Measurements from ENCODE around the gene DMD. TPM values are rescaled to one million over a fixed set of nuclear protein-coding genes. Genes with fewer than 3 reads are reported as not detected.
"Not testable (repeated sequence)": the region's sequence is repeated elsewhere in the genome, so short reads cannot be mapped to it uniquely, and the experiment has no call there.

DMD gene
- total RNA-seq, 2 donors from 2014 or later, result 0.32 to 1.8 TPM

- no peak for ATAC-seq
- Mint-ChIP-seq H3K27ac (no peak overlapping the region), H3K27me3 (no peaks in the 10 kb centered on the region), H3K4me3 (no peak overlapping the region), H3K36me3 (ENCODE audit: low read depth) (no peaks in the 10 kb centered on the region), H3K4me1 (no peaks in the 10 kb centered on the region)
- H3K9me3 ChIP-seq (ENCODE audit: control insufficient read depth, low read length, poor library complexity, severe bottlenecking), result no peaks in the 10 kb centered on the region
- DNase-seq, result no peak
Measured at GRCh38 chrX:33188286-33188685, 23.1 kb downstream of the DMD start.

DNA sequence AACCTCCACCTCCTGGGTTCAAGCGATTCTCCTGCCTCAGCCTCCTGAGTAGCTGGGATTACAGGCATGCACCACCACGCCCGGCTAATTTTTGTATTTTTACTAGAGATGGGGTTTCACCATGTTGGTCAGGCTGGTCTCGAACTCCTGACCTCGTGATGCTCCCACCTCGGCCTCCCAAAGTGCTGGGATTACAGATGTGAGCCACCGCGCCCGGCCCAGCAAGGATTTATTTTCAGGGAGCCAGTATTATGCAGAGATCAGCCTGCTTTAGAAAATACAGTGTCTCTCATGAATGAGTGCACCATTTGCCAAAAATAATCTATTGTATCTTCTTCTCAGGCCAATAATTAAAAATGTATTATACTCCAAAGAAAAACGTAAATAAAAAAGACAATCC is 26.5 kb downstream of the DMD start:
- H3K27me3 Mint-ChIP-seq; DNase-seq; ATAC-seq; H3K4me3 Mint-ChIP-seq; H3K36me3 Mint-ChIP-seq (ENCODE audit: low read depth); H3K4me1 Mint-ChIP-seq; H3K27ac Mint-ChIP-seq; H3K9me3 ChIP-seq (ENCODE audit: control insufficient read depth, low read length, poor library complexity, severe bottlenecking): not testable (repeated sequence)

DNA sequence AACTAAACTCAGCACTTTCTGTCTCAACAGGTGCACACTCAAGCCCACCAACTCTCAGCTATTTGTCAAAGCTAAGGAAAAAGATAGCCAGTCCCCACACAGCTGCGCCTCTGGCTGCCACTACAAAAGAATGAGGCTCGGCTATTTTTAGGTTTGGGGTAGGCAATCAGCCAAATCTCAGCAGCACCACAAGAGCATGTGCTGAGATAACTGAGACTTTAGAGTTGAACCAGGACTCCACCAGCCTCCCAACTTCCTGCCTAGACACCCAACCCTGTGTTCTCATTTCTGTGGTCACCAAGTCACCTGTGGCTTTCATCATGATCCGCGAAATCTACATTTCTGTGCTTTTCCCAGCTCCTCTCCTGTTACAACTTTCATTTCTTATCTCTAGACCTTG is 28.0 kb downstream of the DMD start:
- DNase-seq, result no peak
- Mint-ChIP-seq H3K4me3 (no peak overlapping the region), H3K4me1 (no peaks in the 10 kb centered on the region), H3K27me3 (no peaks in the 10 kb centered on the region), H3K27ac (no peak overlapping the region), H3K36me3 (ENCODE audit: low read depth) (no peaks in the 10 kb centered on the region)
- H3K9me3 ChIP-seq (ENCODE audit: control insufficient read depth, low read length, poor library complexity, severe bottlenecking), result no peaks in the 10 kb centered on the region
- ATAC-seq, result no peak

DNA sequence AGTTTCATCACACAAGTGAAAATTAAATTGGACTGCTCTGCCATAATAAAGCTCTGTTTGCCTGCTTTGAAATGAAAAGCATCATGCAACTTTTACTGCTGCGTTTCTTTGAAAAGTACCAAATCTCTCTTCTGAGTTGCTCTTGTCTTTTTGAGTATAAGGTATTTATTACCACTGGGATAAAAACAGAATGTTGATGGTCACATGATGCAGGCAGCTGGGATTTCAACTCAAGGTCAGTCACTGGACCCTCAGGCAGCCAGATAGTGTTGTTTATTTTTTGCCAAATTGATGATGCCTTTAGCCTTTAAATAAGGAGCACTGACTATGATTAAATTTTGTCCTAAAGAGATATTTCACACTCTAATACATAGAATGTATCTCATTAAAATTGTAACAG is 32.7 kb downstream of the DMD start:
- Mint-ChIP-seq H3K4me1 (no peaks in the 10 kb centered on the region), H3K4me3 (no peak overlapping the region), H3K27ac (no peak overlapping the region), H3K36me3 (ENCODE audit: low read depth) (no peaks in the 10 kb centered on the region), H3K27me3 (no peaks in the 10 kb centered on the region)
- no peak for DNase-seq
- no peak for ATAC-seq
- no peaks in the 10 kb centered on the region for H3K9me3 ChIP-seq (ENCODE audit: control insufficient read depth, low read length, poor library complexity, severe bottlenecking)

- Mint-ChIP-seq H3K36me3 (ENCODE audit: low read depth) (no peaks in the 10 kb centered on the region), H3K4me3 (no peak overlapping the region), H3K27me3 (no peaks in the 10 kb centered on the region)
Measured at GRCh38 chrX:33178218-33178617, 33.1 kb downstream of the DMD start.

DNA sequence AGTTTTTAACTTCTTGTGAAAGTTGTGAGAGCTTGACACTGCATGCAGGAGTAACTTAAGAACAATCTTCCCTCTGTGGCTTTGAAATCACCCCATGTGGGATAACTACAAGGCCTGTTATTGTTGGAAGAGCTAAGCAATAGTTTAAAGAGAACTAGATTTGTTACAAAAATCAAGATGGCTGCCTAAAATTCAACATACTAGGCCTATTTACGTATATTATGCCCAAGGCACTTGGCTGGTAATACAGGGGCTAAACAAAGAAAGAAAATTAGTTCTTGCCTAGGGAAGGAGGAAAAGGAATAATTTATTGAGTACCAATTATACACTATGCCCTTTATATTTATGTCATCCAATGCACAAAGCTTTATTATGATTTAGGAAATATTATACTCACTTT is 36.1 kb downstream of the DMD start:
- no peaks in the 10 kb centered on the region for H3K27me3 Mint-ChIP-seq
- H3K36me3 Mint-ChIP-seq (ENCODE audit: low read depth), result no peaks in the 10 kb centered on the region
- H3K27ac Mint-ChIP-seq, result no peak overlapping the region
- H3K4me3 Mint-ChIP-seq, result no peak overlapping the region
- ATAC-seq (no peak), DNase-seq (no peak)
- H3K4me1 Mint-ChIP-seq, result no peaks in the 10 kb centered on the region
- H3K9me3 ChIP-seq (ENCODE audit: control insufficient read depth, low read length, poor library complexity, severe bottlenecking), result no peaks in the 10 kb centered on the region

More at GRCh38 chrX:33178218-33178617, 33.1 kb downstream of the DMD start:
- Mint-ChIP-seq H3K4me1 (no peaks in the 10 kb centered on the region), H3K27ac (no peak overlapping the region)
- no peak for DNase-seq
- no peak for ATAC-seq
- no peaks in the 10 kb centered on the region for H3K9me3 ChIP-seq (ENCODE audit: control insufficient read depth, low read length, poor library complexity, severe bottlenecking)

- H3K4me3 Mint-ChIP-seq, result no peak overlapping the region
- H3K9me3 ChIP-seq (ENCODE audit: control insufficient read depth, low read length, poor library complexity, severe bottlenecking), result no peaks in the 10 kb centered on the region
- DNase-seq, result no peak
- H3K36me3 Mint-ChIP-seq (ENCODE audit: low read depth), result no peaks in the 10 kb centered on the region
- H3K27ac Mint-ChIP-seq, result no peak overlapping the region
- ATAC-seq, result no peak
- H3K4me1 Mint-ChIP-seq, result no peaks in the 10 kb centered on the region
- no peaks in the 10 kb centered on the region for H3K27me3 Mint-ChIP-seq
Measured at GRCh38 chrX:33171041-33171440, 40.3 kb downstream of the DMD start.

DNA sequence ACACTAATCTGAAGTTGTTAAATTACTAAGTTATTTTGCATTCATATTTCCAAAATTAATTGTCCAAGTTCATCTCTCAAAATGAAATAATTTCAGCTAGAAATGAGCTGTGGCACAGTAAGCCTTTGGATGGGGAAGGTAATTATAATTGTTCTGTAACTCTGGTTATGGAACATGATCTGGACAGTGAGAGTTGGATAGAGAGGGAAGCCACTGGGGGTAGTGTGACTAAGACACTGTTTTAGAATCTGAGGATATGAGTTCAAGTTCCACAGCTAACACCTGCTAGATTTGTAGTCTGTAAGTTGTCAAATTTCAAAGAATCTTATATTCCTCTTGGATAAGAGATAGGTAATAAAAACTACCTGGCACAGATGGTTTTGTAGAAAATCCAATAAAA is 49.5 kb downstream of the DMD start:
- Mint-ChIP-seq H3K27ac (no peak overlapping the region), H3K4me1 (no peaks in the 10 kb centered on the region), H3K27me3 (no peaks in the 10 kb centered on the region), H3K36me3 (ENCODE audit: low read depth) (no peaks in the 10 kb centered on the region), H3K4me3 (no peak overlapping the region)
- DNase-seq (no peak), ATAC-seq (no peak)
- H3K9me3 ChIP-seq (ENCODE audit: control insufficient read depth, low read length, poor library complexity, severe bottlenecking), result no peaks in the 10 kb centered on the region

DNA sequence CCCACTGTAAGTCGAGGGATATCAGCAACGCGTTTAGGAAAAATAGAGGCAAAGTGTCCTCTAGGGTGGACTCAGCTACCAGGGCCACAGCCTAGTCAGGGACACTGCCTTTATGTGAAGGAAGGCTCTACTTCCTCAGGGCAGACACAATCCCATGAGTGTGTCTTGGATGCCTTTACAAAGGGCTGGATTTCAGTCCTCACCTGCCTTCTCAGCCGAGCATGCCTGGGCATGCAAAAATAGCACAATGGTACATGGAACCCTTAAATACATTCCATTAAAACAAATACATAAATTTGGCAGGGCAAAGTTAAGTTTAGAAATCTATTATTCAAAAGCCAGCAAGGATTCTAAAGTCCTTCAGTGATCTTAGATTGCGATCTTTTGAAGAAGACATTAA is 51.1 kb downstream of the DMD start:
- no peak overlapping the region for H3K27ac Mint-ChIP-seq
- no peak for ATAC-seq

DNA sequence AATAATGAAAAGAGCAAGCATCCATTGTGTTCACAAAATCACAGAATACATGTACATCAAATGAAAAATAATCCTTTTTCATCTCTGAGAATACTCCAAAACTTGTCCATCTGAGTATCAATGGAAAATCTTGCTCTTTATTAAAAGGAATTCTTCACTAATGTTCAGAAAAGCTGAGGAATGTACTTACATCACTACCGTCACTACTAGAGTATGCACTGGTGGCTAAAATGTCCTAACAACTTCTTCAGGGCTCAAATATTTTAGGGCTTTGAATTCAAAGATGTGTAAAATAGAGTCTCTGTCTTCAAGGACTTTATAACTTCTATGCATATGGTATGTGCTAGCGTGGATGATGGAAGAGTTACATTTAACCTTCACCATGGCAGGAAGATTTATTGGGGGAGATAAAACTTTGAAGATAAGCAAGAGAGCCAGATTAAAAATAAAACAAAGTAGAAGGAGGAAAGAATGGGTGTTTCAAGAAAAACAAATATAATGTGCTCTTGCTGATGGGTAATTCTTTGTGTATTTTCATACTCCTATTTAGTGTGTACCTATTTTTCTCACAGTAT is 55.1 kb downstream of the DMD start:
- Mint-ChIP-seq H3K4me1 (no peaks in the 10 kb centered on the region), H3K27me3 (no peaks in the 10 kb centered on the region), H3K27ac (no peak overlapping the region), H3K36me3 (ENCODE audit: low read depth) (no peaks in the 10 kb centered on the region), H3K4me3 (no peak overlapping the region)
- DNase-seq (no peak), ATAC-seq (no peak)
- no peaks in the 10 kb centered on the region for H3K9me3 ChIP-seq (ENCODE audit: control insufficient read depth, low read length, poor library complexity, severe bottlenecking)

More for the DNA sequence above, 51.1 kb downstream of the DMD start:
- DNase-seq, result no peak
- H3K27me3 Mint-ChIP-seq, result no peaks in the 10 kb centered on the region
- H3K9me3 ChIP-seq (ENCODE audit: control insufficient read depth, low read length, poor library complexity, severe bottlenecking), result no peaks in the 10 kb centered on the region
- no peaks in the 10 kb centered on the region for H3K36me3 Mint-ChIP-seq (ENCODE audit: low read depth)
- no peak overlapping the region for H3K4me3 Mint-ChIP-seq
- H3K4me1 Mint-ChIP-seq, result no peaks in the 10 kb centered on the region

GRCh38 chrX:33149580-33149979 is 61.8 kb downstream of the DMD start:
- no peak for DNase-seq
- H3K9me3 ChIP-seq (ENCODE audit: control insufficient read depth, low read length, poor library complexity, severe bottlenecking), result no peaks in the 10 kb centered on the region
- Mint-ChIP-seq H3K4me3 (no peak overlapping the region), H3K27me3 (no peaks in the 10 kb centered on the region), H3K36me3 (ENCODE audit: low read depth) (no peaks in the 10 kb centered on the region), H3K27ac (no peak overlapping the region), H3K4me1 (no peaks in the 10 kb centered on the region)
- no peak for ATAC-seq

DNA sequence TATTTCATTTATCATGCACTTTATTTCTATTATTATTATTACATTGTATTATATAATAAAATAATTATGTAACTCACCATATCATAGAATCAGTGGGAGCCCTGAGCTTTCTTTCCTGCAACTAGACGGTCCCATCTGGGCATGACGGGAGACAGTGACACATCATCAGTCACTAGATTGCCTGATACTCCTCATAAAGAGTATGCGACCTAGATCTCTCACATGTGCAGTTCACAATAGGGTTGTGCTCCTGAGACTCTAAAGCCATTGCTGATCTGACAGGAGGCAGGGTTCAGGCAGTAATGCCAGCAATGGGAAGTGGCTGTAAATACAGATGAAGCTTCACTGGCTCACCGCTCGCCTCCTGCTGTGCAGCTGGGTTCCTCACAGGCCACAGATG is 62.3 kb downstream of the DMD start:
- no peaks in the 10 kb centered on the region for H3K27me3 Mint-ChIP-seq
- H3K4me1 Mint-ChIP-seq, result no peaks in the 10 kb centered on the region
- ATAC-seq (no peak), DNase-seq (no peak)
- H3K4me3 Mint-ChIP-seq, result no peak overlapping the region
- no peaks in the 10 kb centered on the region for H3K9me3 ChIP-seq (ENCODE audit: control insufficient read depth, low read length, poor library complexity, severe bottlenecking)
- no peak overlapping the region for H3K27ac Mint-ChIP-seq
- H3K36me3 Mint-ChIP-seq (ENCODE audit: low read depth), result no peaks in the 10 kb centered on the region

- Mint-ChIP-seq H3K4me3 (no peak overlapping the region), H3K4me1 (no peaks in the 10 kb centered on the region), H3K36me3 (ENCODE audit: low read depth) (no peaks in the 10 kb centered on the region), H3K27me3 (no peaks in the 10 kb centered on the region), H3K27ac (no peak overlapping the region)
- H3K9me3 ChIP-seq (ENCODE audit: control insufficient read depth, low read length, poor library complexity, severe bottlenecking), result no peaks in the 10 kb centered on the region
- DNase-seq, result no peak
- no peak for ATAC-seq
Measured at GRCh38 chrX:33142331-33142730, 69.0 kb downstream of the DMD start.

GRCh38 chrX:33138677-33139249 is 72.6 kb downstream of the DMD start:
- DNase-seq (no peak), ATAC-seq (no peak)
- Mint-ChIP-seq H3K27ac (no peak overlapping the region), H3K27me3 (no peaks in the 10 kb centered on the region), H3K4me3 (no peak overlapping the region), H3K4me1 (no peaks in the 10 kb centered on the region), H3K36me3 (ENCODE audit: low read depth) (no peaks in the 10 kb centered on the region)
- H3K9me3 ChIP-seq (ENCODE audit: control insufficient read depth, low read length, poor library complexity, severe bottlenecking), result no peaks in the 10 kb centered on the region

Data from T-helper 17 cell (primary cell).